ENCODE measurements around the gene SORCS1.

DNA sequence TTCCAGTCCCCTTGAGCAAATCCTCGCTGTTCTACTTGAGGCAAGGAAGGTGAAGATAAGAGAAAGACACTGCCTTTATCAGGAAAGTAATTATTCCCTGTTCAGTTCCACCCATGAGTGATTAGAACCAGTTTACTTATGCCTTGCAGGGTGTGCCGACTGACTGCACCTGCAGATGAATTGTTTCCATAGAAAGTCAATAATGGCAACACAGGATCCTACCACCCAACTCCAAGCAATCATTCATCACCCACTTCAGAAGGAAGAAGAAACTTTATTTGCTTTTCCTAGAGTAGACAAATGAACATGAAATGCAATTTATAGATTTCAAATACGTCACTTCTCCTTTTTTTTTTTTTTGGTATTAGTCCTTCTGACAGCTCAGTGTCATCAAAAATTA is 383.9 kb downstream of the SORCS1 start:
- TF ChIP-seq, protein P1, sequence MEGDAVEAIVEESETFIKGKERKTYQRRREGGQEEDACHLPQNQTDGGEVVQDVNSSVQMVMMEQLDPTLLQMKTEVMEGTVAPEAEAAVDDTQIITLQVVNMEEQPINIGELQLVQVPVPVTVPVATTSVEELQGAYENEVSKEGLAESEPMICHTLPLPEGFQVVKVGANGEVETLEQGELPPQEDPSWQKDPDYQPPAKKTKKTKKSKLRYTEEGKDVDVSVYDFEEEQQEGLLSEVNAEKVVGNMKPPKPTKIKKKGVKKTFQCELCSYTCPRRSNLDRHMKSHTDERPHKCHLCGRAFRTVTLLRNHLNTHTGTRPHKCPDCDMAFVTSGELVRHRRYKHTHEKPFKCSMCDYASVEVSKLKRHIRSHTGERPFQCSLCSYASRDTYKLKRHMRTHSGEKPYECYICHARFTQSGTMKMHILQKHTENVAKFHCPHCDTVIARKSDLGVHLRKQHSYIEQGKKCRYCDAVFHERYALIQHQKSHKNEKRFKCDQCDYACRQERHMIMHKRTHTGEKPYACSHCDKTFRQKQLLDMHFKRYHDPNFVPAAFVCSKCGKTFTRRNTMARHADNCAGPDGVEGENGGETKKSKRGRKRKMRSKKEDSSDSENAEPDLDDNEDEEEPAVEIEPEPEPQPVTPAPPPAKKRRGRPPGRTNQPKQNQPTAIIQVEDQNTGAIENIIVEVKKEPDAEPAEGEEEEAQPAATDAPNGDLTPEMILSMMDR (IDR thresholded peaks at IDR 0.05; ENCODE audit: low read depth, low read length) = no peak
- no peak for TF ChIP-seq POLR2A (IDR thresholded peaks at IDR 0.05; ENCODE audit: extremely low read depth, insufficient read length)

Data from NB4 (cell line).